Measurements from ENCODE around the gene EGFR.

- TF ChIP-seq CTCF (IDR thresholded peaks at IDR 0.05) (no peak), POLR2A (IDR thresholded peaks at IDR 0.05) (no peak)
These were observed 133.7 kb downstream of the EGFR start for GRCh38 chr7:55152516-55152915.

All from uterus (tissue), 2 donors.